Measurements from ENCODE around the gene GRIA1.

Gene GRIA1

DNA sequence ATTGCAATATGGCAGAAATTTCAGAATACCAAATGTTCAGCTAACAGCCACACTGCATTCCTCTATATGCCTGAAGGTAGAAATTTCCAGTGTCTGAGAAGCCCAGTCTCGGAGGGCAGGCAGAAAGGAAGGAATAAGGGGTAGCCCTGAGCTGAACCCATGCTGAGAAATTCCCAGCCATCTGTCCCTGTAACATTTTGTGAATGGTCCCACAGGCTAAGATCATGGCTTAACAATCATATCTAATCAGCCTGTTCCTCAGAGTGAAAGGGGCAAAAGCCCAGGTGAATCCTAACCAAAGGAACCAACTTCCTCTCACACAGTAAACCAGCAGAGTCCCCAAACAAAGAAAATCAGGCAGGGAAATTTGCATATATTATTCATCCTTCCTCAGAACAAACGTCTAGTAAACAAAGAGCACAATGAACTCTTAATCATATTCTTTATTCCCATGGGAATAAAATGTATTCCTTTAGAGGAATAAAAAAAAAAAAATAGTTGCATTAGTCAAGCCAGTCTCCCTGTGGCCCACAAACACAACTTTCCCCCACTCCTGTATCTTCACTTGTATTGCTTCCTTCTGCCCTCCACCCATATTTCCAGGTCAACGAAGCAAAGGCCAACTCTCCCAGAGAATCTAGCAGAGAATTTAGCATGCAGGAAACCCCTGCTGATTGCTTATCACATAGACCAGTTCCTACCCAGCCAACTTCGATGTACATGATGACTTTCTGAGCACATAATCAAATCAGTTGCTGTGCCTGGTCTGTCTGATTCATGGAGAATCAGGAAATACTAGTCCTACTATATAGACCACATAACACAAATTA lies 290.6 kb downstream of the GRIA1 start:
- DNase-seq (ENCODE audit: low read depth in 2 of 2), result no peak

DNA sequence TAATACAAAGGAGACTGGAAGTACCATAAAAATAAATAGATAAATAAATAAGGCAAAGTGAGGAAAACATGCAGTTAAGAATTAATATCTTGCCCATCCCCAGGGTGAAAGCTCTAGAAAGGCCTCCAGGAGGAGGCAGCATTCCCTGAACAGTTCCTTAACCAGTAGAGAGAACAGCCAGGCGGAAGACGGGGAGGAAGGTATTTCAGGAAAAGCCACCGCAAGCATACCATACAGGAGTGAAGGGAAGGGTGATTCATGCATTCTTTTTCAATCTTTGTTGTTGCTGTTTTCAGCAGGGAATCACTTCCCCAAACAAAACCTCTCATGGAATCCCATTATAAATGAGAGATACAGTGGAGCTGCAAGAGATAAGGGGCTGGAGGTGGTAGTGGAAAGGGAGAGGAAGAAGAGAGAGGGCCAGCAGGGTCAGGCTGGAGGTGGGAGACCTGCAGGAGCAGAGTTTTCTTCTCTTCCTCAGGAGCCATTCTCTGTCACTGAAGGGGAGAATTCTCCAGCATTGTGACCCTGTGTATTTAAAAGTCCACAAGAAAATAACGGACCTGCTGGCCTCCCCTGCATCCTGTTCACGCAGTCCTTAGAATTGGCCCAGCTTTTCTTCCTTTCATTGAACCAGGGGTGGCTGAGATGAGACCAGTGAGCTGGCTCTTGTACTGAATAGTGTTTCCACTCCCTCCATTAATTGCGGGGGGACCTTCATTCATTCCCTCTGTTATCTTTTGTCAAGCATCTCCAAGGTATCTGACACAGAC lies 292.3 kb downstream of the GRIA1 start:
- DNase-seq (ENCODE audit: low read depth in 2 of 2), result no peak

GRCh38 chr5:153783362-153783658 lies 292.8 kb downstream of the GRIA1 start:
- DNase-seq (ENCODE audit: low read depth in 2 of 2), result no peak

- no peak for DNase-seq (ENCODE audit: low read depth in 2 of 2)
Measured at GRCh38 chr5:153784277-153784676, 293.8 kb downstream of the GRIA1 start.

- no peak for DNase-seq (ENCODE audit: low read depth in 2 of 2)
Measured at GRCh38 chr5:153791339-153791738, 300.9 kb downstream of the GRIA1 start.

- DNase-seq (ENCODE audit: low read depth in 2 of 2), result no peak
Measured at GRCh38 chr5:153792305-153792704, 301.8 kb downstream of the GRIA1 start.

GRCh38 chr5:153793699-153794098 lies 303.2 kb downstream of the GRIA1 start:
- no peak for DNase-seq (ENCODE audit: low read depth in 2 of 2)

DNA sequence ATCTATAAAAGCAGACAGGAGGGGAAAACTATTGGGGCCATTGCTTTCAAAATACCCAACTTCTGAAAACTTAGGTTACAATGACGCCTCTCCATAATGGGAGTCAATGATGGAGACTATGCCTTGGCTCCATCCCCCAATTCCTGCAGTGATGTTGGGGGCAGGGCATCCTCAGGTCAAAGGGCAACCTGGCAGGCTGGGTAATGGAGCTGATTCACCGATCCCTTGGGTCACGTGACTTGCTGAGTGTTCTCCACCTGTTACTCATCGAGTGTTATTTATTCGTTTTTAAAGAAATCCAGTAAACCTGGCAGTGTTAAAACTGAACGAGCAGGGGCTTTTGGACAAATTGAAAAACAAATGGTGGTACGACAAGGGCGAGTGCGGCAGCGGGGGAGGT lies 303.9 kb downstream of the GRIA1 start:
- DNase-seq (ENCODE audit: low read depth in 2 of 2), result no peak

- DNase-seq (ENCODE audit: low read depth in 2 of 2), result no peak
Measured at GRCh38 chr5:153796527-153796926, 306.1 kb downstream of the GRIA1 start.

DNA sequence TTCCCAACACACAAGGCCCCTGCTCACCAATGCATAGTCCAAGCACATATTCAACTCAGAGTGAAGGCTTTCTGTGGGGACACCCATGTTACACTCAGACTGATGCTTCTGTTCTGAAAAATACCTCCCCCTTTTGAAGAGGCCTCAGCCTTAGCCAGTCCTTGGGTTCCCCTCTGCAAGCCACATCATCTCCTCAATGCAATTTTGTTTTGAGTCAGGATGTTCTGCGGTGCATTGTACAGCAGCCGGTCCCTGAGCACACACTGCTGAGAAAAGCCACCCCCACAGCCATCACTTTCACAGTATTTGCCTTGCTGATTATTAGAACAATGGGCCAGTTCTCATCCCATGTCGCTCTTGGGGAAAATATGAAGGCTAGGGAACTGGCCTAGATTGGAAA lies 307.0 kb downstream of the GRIA1 start:
- no peak for DNase-seq (ENCODE audit: low read depth in 2 of 2)

DNA sequence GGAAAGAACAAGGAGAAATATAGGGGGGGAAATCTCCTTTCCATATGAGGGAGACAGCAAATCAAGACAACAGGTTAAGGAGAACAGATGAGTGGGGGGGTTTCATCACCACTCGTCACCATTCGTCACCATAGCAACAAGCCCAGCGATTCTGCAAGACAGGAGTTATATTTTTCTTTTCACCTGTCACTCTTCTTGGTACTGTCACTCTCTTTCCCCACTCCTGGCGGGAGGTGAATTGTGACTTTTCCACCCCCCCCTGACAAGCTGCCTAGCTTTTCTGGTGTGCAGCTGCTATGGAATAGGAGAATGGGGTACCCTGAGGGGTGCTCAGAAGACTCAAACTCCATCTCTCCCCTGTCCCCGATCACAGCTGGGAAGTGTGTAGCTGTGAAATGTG lies 308.4 kb downstream of the GRIA1 start:
- no peak for DNase-seq (ENCODE audit: low read depth in 2 of 2)

DNA sequence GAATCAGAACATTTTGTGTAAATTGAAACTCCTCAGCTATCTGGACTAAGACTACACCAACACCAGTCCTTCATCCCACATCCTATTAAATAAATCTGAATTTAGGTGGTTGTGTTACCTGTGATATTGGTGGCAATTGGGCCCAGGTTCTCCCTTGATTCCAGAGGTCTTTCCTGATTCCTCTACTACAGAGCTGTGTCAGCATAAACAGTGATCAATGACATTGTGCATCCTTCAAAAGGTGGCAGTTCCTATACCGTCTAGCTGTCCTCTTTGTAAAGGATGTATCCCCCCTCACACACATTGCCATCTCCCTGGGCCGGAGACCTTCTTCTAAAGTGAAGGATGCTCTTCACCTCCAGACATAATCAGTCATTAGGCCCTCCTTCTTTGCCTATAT lies 309.0 kb downstream of the GRIA1 start:
- DNase-seq (ENCODE audit: low read depth in 2 of 2), result no peak

DNA sequence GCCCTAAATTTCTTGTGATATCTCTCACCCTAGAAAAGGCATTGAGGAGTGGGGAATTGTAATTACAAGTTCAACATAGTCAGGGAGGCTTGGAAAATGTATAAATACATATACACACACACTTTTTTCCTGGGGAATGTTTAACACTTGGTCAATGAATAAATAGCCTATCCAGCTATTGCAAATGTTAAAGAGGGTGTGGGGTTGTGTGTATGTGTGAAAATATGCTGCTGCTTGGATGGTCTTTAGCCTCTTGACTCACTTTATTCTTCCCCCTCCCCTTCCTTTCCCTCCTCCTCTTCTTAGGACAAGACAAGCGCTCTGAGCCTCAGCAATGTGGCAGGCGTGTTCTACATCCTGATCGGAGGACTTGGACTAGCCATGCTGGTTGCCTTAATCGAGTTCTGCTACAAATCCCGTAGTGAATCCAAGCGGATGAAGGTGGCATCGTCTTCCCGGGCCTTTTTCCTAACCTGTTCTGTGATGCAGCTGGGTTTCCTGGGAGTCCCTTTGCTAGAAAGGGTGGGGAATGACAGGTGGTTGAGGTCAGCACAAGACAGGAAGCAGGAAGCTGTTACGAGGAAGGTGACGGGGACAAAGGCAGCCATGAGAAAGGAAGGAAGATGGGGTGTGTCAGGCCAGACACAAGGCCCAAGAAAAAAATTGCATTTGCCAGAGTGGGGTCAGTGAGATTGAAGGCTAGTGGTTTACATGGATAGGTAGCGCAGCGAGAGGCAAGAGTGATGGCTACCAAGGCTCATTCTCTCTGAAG lies 311.8 kb downstream of the GRIA1 start:
- DNase-seq (ENCODE audit: low read depth in 2 of 2), result no peak

DNA sequence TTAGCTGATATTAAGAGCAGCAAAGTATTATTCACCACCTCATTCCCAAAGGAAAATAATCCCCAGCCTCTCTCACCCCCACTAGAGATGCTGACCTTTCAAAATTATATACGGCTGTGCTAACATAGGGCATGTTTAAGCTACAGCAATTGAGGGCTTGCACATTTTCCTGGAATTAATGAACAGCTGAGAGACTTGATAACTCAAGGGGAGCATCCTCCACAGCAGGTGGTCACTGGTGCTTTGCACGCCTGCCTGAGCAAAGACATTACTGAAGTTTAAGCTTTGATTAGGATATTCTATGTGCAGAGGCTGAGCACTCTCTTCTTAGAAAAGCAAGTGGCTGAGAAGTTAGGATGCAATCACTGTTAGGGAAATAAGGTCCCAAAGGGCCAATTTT lies 317.3 kb downstream of the GRIA1 start:
- no peak for DNase-seq (ENCODE audit: low read depth in 2 of 2)

- no peak for DNase-seq (ENCODE audit: low read depth in 2 of 2)
Measured at GRCh38 chr5:153809166-153809565, 318.7 kb downstream of the GRIA1 start.

- no peak for DNase-seq (ENCODE audit: low read depth in 2 of 2)
Measured at GRCh38 chr5:153813901-153814300, 323.4 kb downstream of the GRIA1 start.

DNA sequence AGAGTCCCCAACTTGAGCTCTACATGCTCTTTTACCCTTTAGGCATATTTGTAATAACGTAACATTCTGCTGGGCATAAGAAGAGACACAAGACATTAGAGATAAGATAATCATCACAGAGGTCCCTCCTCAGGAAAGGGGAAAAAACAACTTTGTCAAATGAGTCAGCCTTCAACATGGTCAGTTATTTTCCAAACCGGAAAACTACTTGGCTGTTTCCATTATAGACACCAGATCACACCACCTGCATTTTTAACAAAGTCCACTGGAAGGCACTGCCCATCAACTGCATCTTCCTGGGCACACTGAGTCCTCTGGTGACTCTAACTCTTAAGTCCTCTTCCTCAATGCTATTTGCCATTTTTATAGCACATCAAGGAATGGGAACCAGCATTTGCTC lies 326.4 kb downstream of the GRIA1 start:
- no peak for DNase-seq (ENCODE audit: low read depth in 2 of 2)

- DNase-seq (ENCODE audit: low read depth in 2 of 2), result no peak
Measured at GRCh38 chr5:153818626-153819025, 328.2 kb downstream of the GRIA1 start.

DNA sequence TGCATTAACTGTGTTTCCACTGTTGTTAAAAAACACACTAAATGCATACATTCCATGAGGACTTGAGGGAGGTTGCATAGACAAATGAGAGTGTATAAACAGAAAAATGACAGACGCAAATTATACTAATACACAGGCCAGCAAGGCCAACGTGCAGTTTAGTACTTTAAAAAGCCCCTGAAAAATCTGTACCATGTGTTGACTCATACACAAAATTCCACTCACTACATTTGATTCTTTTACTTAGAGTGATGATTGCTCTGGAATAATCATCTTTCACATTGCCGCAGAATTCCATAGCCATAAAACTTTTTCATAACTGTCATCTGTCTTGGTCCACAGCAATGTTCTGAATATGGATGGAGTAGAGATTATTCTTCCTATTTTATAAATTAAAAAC lies 332.6 kb downstream of the GRIA1 start:
- no peak for DNase-seq (ENCODE audit: low read depth in 2 of 2)

- DNase-seq (ENCODE audit: low read depth in 2 of 2), result no peak
Measured at GRCh38 chr5:153824909-153825308, 334.4 kb downstream of the GRIA1 start.

DNA sequence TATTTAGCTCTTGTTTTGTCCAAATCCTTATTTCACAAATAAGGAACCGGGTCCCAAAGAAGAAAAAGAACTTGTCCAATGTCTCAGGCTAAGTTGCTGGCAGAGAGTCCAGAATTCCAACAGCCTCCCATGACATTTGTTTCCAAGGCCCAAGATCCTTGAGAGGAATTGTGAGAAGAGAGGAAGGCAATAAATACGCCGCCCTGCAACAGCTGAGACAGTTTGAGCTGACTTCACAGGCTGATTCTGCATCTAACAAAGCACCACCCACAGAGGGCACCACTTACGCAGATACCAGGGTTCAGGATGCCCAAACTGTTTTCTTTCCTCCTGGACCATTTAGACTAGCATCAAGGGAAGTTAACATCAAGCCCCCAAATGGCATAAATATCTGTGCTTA lies 336.9 kb downstream of the GRIA1 start:
- DNase-seq (ENCODE audit: low read depth in 2 of 2), result no peak

DNA sequence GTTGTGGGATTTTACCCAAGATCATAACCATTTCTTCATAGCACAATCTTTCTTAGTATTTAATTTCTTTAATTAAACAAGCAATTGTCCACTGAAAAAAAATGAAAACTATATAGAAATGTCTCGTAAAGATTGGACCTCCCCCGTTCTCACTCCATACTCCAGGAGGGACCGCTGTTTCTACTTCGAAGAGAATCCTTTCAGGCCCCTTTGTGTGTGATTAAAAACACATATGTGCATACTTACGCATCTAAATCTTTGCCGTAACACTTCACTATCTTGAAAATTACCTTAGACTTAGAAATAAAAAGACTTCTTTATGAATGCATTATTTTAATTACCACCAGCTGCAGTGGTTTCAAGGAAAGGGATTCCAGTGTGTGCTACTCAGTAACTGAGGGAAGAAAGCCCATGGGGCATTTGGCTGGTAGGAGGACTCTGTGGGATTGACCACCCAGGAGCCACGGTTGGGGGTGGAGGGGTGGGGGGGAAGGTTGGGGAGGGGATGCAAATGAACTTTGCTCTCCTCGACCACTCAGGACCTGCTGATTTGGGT lies 339.1 kb downstream of the GRIA1 start:
- no peak for DNase-seq (ENCODE audit: low read depth in 2 of 2)

Measured in stimulated activated CD8-positive, alpha-beta memory T cell treated with anti-CD3 and anti-CD28 coated beads, Interleukin-2, amount 100 ng/mL, for 1 hour (primary cell).